Measurements from ENCODE around the gene FGD5.

GRCh38 chr3:14799146-14799545 is 19.6 kb upstream of the FGD5 start:
- TF ChIP-seq EZH2 (IDR thresholded peaks at IDR 0.05; ENCODE audit: low read length, missing control alignments) = no peak
- TF ChIP-seq CTCF (conservative IDR thresholded peaks at IDR 0.05 in 1 of 2, IDR thresholded peaks at IDR 0.05 in 1 of 2; ENCODE audit: low read depth in 1 of 2, low read length in 2 of 2) = no peak
